HG03025 (cell line): ENCODE measurements around the gene PER2.
"Not testable (repeated sequence)": the region's sequence is repeated elsewhere in the genome, so short reads cannot be mapped to it uniquely, and the experiment has no call there.

Experiments used
- ATAC-seq: cut with Tn5 transposase; IDR thresholded peaks from one replicate; pipeline ENCODE4 v1.9.1; 2021; ENCODE audit warnings: mild to moderate bottlenecking, moderate library complexity; ENCODE audit not compliant: unreplicated experiment, low FRiP score

PER2 gene

GRCh38 chr2:238313991-238314350 is 25.6 kb upstream of the PER2 start:
- no peak for ATAC-seq

GRCh38 chr2:238313289-238313990 is 25.0 kb upstream of the PER2 start:
- no peak for ATAC-seq

- ATAC-seq, result not testable (repeated sequence)
Observed at GRCh38 chr2:238310721-238311120, 22.3 kb upstream of the PER2 start.

- no peak for ATAC-seq
Observed at GRCh38 chr2:238308177-238308576, 19.8 kb upstream of the PER2 start.

- no peak for ATAC-seq
Observed at GRCh38 chr2:238306672-238306998, 18.2 kb upstream of the PER2 start.

- ATAC-seq, result no peak
Observed at GRCh38 chr2:238305965-238306671, 17.7 kb upstream of the PER2 start.

- no peak for ATAC-seq
Observed at GRCh38 chr2:238305092-238305862, 16.9 kb upstream of the PER2 start.

- no peak for ATAC-seq
Observed at GRCh38 chr2:238304116-238304515, 15.7 kb upstream of the PER2 start.

GRCh38 chr2:238302751-238303150 is 14.3 kb upstream of the PER2 start:
- ATAC-seq, result no peak

GRCh38 chr2:238302087-238302486 is 13.7 kb upstream of the PER2 start:
- ATAC-seq, result no peak

- ATAC-seq, result no peak
Observed at GRCh38 chr2:238299803-238300202, 11.4 kb upstream of the PER2 start.

GRCh38 chr2:238296638-238297457 is 8.4 kb upstream of the PER2 start:
- no peak for ATAC-seq

GRCh38 chr2:238295144-238296112 is 7.0 kb upstream of the PER2 start:
- no peak for ATAC-seq

GRCh38 chr2:238294393-238295143 is 6.2 kb upstream of the PER2 start:
- ATAC-seq, result no peak

- ATAC-seq, result no peak
Observed at GRCh38 chr2:238294046-238294392, 5.6 kb upstream of the PER2 start.

GRCh38 chr2:238291550-238292281 is 3.3 kb upstream of the PER2 start:
- no peak for ATAC-seq

- no peak for ATAC-seq
Observed at GRCh38 chr2:238290715-238291549, 2.5 kb upstream of the PER2 start.
